PFSK-1 (cell line): ENCODE measurements around the gene KLHL21.

Source experiments
- POLR2AphosphoS5 ChIP-seq: IDR thresholded peaks from 2 replicates; pipeline ENCODE4 v1.6.1; 2012; ENCODE audit warnings: low read depth, mild to moderate bottlenecking, control low read depth, low read length, moderate library complexity
- SIN3A ChIP-seq: IDR thresholded peaks from 2 replicates; pipeline ENCODE4 v1.6.1; 2012; ENCODE audit warnings: mild to moderate bottlenecking, low read length, moderate library complexity, borderline replicate concordance; ENCODE audit not compliant: insufficient read depth
- TF ChIP-seq, protein P1 (sequence below), 2 experiments: IDR thresholded peaks; 2 replicates each; pipeline versions ENCODE4 v1.6.1 to v1.8.0; 2011 to 2012; ENCODE audit warnings: low read depth in 2 of 2, low read length in 2 of 2, control low read depth in 1 of 2, inconsistent platforms in 1 of 2, mild to moderate bottlenecking in 1 of 2, moderate library complexity in 1 of 2; ENCODE audit not compliant: insufficient read depth in 1 of 2

DNA sequence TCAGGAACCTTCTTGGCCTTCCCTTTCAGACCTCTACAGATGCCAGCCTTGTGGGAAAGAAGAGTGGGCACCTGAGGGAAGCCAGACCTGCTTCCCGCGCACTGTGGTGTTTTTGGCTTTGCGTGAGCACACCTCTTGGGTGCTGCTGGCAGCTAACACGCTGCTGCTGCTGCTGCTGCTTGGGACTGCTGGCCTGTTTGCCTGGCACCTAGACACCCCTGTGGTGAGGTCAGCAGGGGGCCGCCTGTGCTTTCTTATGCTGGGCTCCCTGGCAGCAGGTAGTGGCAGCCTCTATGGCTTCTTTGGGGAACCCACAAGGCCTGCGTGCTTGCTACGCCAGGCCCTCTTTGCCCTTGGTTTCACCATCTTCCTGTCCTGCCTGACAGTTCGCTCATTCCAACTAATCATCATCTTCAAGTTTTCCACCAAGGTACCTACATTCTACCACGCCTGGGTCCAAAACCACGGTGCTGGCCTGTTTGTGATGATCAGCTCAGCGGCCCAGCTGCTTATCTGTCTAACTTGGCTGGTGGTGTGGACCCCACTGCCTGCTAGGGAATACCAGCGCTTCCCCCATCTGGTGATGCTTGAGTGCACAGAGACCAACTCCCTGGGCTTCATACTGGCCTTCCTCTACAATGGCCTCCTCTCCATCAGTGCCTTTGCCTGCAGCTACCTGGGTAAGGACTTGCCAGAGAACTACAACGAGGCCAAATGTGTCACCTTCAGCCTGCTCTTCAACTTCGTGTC is 23.9 kb downstream of the KLHL21 start:
- TF ChIP-seq POLR2AphosphoS5 (no peak), SIN3A (no peak)
- TF ChIP-seq, protein P1, sequence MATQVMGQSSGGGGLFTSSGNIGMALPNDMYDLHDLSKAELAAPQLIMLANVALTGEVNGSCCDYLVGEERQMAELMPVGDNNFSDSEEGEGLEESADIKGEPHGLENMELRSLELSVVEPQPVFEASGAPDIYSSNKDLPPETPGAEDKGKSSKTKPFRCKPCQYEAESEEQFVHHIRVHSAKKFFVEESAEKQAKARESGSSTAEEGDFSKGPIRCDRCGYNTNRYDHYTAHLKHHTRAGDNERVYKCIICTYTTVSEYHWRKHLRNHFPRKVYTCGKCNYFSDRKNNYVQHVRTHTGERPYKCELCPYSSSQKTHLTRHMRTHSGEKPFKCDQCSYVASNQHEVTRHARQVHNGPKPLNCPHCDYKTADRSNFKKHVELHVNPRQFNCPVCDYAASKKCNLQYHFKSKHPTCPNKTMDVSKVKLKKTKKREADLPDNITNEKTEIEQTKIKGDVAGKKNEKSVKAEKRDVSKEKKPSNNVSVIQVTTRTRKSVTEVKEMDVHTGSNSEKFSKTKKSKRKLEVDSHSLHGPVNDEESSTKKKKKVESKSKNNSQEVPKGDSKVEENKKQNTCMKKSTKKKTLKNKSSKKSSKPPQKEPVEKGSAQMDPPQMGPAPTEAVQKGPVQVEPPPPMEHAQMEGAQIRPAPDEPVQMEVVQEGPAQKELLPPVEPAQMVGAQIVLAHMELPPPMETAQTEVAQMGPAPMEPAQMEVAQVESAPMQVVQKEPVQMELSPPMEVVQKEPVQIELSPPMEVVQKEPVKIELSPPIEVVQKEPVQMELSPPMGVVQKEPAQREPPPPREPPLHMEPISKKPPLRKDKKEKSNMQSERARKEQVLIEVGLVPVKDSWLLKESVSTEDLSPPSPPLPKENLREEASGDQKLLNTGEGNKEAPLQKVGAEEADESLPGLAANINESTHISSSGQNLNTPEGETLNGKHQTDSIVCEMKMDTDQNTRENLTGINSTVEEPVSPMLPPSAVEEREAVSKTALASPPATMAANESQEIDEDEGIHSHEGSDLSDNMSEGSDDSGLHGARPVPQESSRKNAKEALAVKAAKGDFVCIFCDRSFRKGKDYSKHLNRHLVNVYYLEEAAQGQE (IDR thresholded peaks at IDR 0.05; ENCODE audit: insufficient read depth in 1 of 2, low read depth in 2 of 2, low read length in 2 of 2): no peak
